A549 (cell line): Measurements from ENCODE around the gene TMEM18. TPM values are rescaled to one million over a fixed set of nuclear protein-coding genes. Genes with fewer than 3 reads are reported as not detected.

Source experiments
- ATAC-seq, 2 experiments: fragments of 200-7000 bp in 1 of 2; fragments of >200 bp in 1 of 2; cut with Nextera tagmentation in 1 of 2; cut with Tn5 transposase in 1 of 2; 3 replicates each; pipeline versions ENCODE4 v1.8.0 to v1.9.1; 2018 to 2020; ENCODE audit warnings: mild to moderate bottlenecking in 1 of 2, moderate library complexity in 1 of 2
- CTCF ChIA-PET: fragments of 300-600 bp; sonication (Branson Sonifier 250); formaldehyde crosslinking; extraction: SDS; loops from one replicate; lab custom pipeline; 2021; ENCODE audit warnings: antibody characterized with exemption, inconsistent platforms; lab: Yijun Ruan, JAX
- POLR2A ChIA-PET: fragments of 350-600 bp; formaldehyde crosslinking; extraction: SDS; loops from one replicate; lab custom pipeline; 2021; ENCODE audit warnings: antibody characterized with exemption, inconsistent platforms; lab: Yijun Ruan, JAX
- DNase-seq, 2 experiments: peaks; one replicate each; pipeline versions ENCODE4 v3.0.0 to v3.0.0-alpha.2; 2011 to 2016; ENCODE audit warnings: low read depth in 1 of 2, low spot score in 1 of 2
- FAIRE-seq: peaks from 2 replicates; lab custom pipeline; 2011; peaks lifted over from hg19 to GRCh38; lab: Jason Lieb, UNC
- H3K27ac ChIP-seq, 2 experiments: fragments of >200 bp; sonication (Bioruptor Twin); formaldehyde crosslinking; 3 replicates each; pipeline ENCODE4 v1.5.1; 2016 to 2017
- H3K4me1 ChIP-seq: fragments of >200 bp; sonication (Bioruptor Twin); formaldehyde crosslinking; 3 replicates; pipeline ENCODE4 v1.6.1; 2016
- H3K4me2 ChIP-seq: fragments of >200 bp; sonication (Bioruptor Twin); formaldehyde crosslinking; 3 replicates; pipeline ENCODE4 v1.6.1; 2016
- H3K4me3 ChIP-seq: fragments of >200 bp; sonication (Bioruptor Twin); formaldehyde crosslinking; 3 replicates; pipeline ENCODE4 v1.5.1; 2016
- H3K9me3 ChIP-seq: fragments of >200 bp; sonication (Bioruptor Twin); formaldehyde crosslinking; 3 replicates; pipeline ENCODE4 v1.6.1; 2016
- CBX2 ChIP-seq: fragments of 200-600 bp; sonication (generic); IDR thresholded peaks from 2 replicates; pipeline ENCODE4 v1.6.1; 2016; ENCODE audit warnings: low read depth, mild to moderate bottlenecking, borderline replicate concordance
- CHD2 ChIP-seq: fragments of 150-350 bp; IDR thresholded peaks from 2 replicates; pipeline ENCODE4 v1.6.1; 2014; ENCODE audit warnings: low read length; ENCODE audit not compliant: partially characterized antibody
- EHF ChIP-seq: fragments of 250-450 bp; sonication (Bioruptor Pico); IDR thresholded peaks from 2 replicates; pipeline ENCODE4 v1.5.0; 2020; ENCODE audit warnings: mild to moderate bottlenecking
- EHMT2 ChIP-seq: fragments of 200-600 bp; sonication (generic); IDR thresholded peaks from 2 replicates; pipeline ENCODE4 v1.6.1; 2016; ENCODE audit warnings: antibody characterized with exemption, low read depth, mild to moderate bottlenecking, moderate library complexity
- ELK1 ChIP-seq: fragments of 150-350 bp; IDR thresholded peaks from 2 replicates; pipeline ENCODE4 v1.6.1; 2014; ENCODE audit warnings: low read depth, mild to moderate bottlenecking, low read length
- EP300 ChIP-seq, 2 experiments: fragments of >200 bp; sonication (Bioruptor Twin); formaldehyde crosslinking; IDR thresholded peaks; 2 replicates in 1 of 2; 3 replicates in 1 of 2; pipeline ENCODE4 v1.6.1; 2016 to 2017
- HOXB13 ChIP-seq: fragments of 250-450 bp; sonication (Bioruptor Pico); IDR thresholded peaks from 2 replicates; pipeline ENCODE4 v1.5.0; 2020; ENCODE audit warnings: low read depth, mild to moderate bottlenecking, moderate library complexity
- HOXB5 ChIP-seq: fragments of 250-450 bp; sonication (Bioruptor Pico); IDR thresholded peaks from 2 replicates; pipeline ENCODE4 v1.5.0; 2020; ENCODE audit warnings: mild to moderate bottlenecking, moderate library complexity
- JUN ChIP-seq, 2 experiments: fragments of >200 bp; sonication (Bioruptor Twin); formaldehyde crosslinking; IDR thresholded peaks; 2 replicates in 1 of 2; 3 replicates in 1 of 2; pipeline ENCODE4 v1.6.1; 2016 to 2017
- JUNB ChIP-seq: fragments of >200 bp; sonication (Bioruptor Twin); formaldehyde crosslinking; IDR thresholded peaks from 2 replicates; pipeline ENCODE4 v1.6.1; 2016
- KDM1A ChIP-seq: fragments of 200-600 bp; sonication (generic); IDR thresholded peaks from 2 replicates; pipeline ENCODE4 v1.6.1; 2016; ENCODE audit warnings: low read depth, mild to moderate bottlenecking
- KDM5A ChIP-seq: fragments of 200-600 bp; sonication (generic); IDR thresholded peaks from 2 replicates; pipeline ENCODE4 v1.6.1; 2016; ENCODE audit warnings: antibody characterized with exemption, mild to moderate bottlenecking
- MAFK ChIP-seq: fragments of 450-650 bp; IDR thresholded peaks from 2 replicates; pipeline ENCODE4 v1.6.1; 2014; ENCODE audit not compliant: partially characterized antibody
- MYC ChIP-seq: IDR thresholded peaks from 2 replicates; pipeline ENCODE4 v1.6.1; 2012; ENCODE audit warnings: mild to moderate bottlenecking, inconsistent platforms, low read length, improper control_type of control experiment, borderline replicate concordance
- NR3C1 ChIP-seq: fragments of >200 bp; sonication (Bioruptor Twin); formaldehyde crosslinking; IDR thresholded peaks from 3 replicates; pipeline ENCODE4 v1.6.1; 2017
- PHF8 ChIP-seq: fragments of 200-600 bp; sonication (generic); IDR thresholded peaks from 2 replicates; pipeline ENCODE4 v1.6.1; 2016; ENCODE audit warnings: low read depth, mild to moderate bottlenecking, antibody characterized with exemption, moderate library complexity, borderline replicate concordance
- POLR2A ChIP-seq: IDR thresholded peaks from 2 replicates; pipeline ENCODE4 v1.6.1; 2012; ENCODE audit warnings: mild to moderate bottlenecking, low read length
- POLR2AphosphoS2 ChIP-seq: conservative IDR thresholded peaks from 2 replicates; pipeline ENCODE4 v1.6.1; 2012; ENCODE audit warnings: low read length, improper control_type of control experiment, inconsistent platforms
- RAD21 ChIP-seq, 2 experiments: fragments of >200 bp in 1 of 2; sonication (Bioruptor Twin) in 1 of 2; formaldehyde crosslinking in 1 of 2; IDR thresholded peaks in 1 of 2; conservative IDR thresholded peaks in 1 of 2; 2 replicates in 1 of 2; 3 replicates in 1 of 2; pipeline ENCODE4 v1.6.1; 2012 to 2018; ENCODE audit warnings: inconsistent platforms in 1 of 2
- RCOR1 ChIP-seq: fragments of 150-350 bp; IDR thresholded peaks from 2 replicates; pipeline ENCODE4 v1.6.1; 2014; ENCODE audit warnings: antibody characterized with exemption, low read length, low read depth
- SREBF2 ChIP-seq: fragments of 450-650 bp; IDR thresholded peaks from 2 replicates; pipeline ENCODE4 v1.6.1; 2014; ENCODE audit warnings: mild to moderate bottlenecking, moderate library complexity
- USF2 ChIP-seq: fragments of 450-650 bp; IDR thresholded peaks from 2 replicates; pipeline ENCODE4 v1.6.1; 2014; ENCODE audit warnings: antibody characterized with exemption
- ZC3H11A ChIP-seq: fragments of 450-650 bp; IDR thresholded peaks from 2 replicates; pipeline ENCODE4 v1.6.1; 2014; ENCODE audit warnings: antibody characterized with exemption, mild to moderate bottlenecking
- ZFP36 ChIP-seq: fragments of 450-650 bp; IDR thresholded peaks from 2 replicates; pipeline ENCODE4 v1.6.1; 2014; ENCODE audit warnings: borderline replicate concordance; ENCODE audit not compliant: partially characterized antibody
- WGBS: methylation state at CpG from one replicate; pipeline ENCODE4 v1.1.6; 2017; ENCODE audit errors: missing lambda C conversion rate; 5-methylcytosine and 5-hydroxymethylcytosine counted together
- polyA plus RNA-seq, 4 experiments: library from polyadenylated mRNA; depleted of rRNA in 3 of 4; stranded (reverse); fragments of >200 nt; fragmentation: RNase III in 1 of 4; extraction: RNeasy Plus Mini Kit Qiagen cat#74134 plus additional on column Dnase treatment in 1 of 4; gene quantifications; 2 replicates in 3 of 4; 3 replicates in 1 of 4; pipeline ENCODE4 v1.2.3, GENCODE V29; 2011 to 2017

The TMEM18 gene
- polyA plus RNA-seq, 2 of the 4 experiments (the other 2 are of a cell fraction), result 35.6 to 75.0 TPM

GRCh38 chr2:671787-672605 is 5.2 kb downstream of the TMEM18 start:
- H3K4me1 ChIP-seq, result peaks cover 19% of the 10 kb centered on the region
- CTCF ChIA-PET, result no interaction called here
- FAIRE-seq (no peak), ATAC-seq (no peak), DNase-seq (no peak)
- H3K4me3 ChIP-seq, result no peak overlapping the region
- no peak for TF ChIP-seq SREBF2
- no peak for TF ChIP-seq KDM1A
- no peak for TF ChIP-seq EHF (CRISPR knock-in tag)
- TF ChIP-seq CHD2, result no peak
- TF ChIP-seq ZC3H11A, result no peak
- TF ChIP-seq EHMT2, result no peak
- no peak for TF ChIP-seq HOXB5 (CRISPR knock-in tag)
- TF ChIP-seq MAFK, result no peak
- TF ChIP-seq CBX2, result no peak
- no peak for TF ChIP-seq ZFP36
- no peak for TF ChIP-seq JUN (IDR thresholded peaks at IDR 0.05)
- TF ChIP-seq KDM5A, result no peak
- TF ChIP-seq MYC, result no peak
- TF ChIP-seq RAD21 (conservative IDR thresholded peaks at IDR 0.05 in 1 of 2, IDR thresholded peaks at IDR 0.05 in 1 of 2), result no peak
- POLR2A ChIA-PET, result no interaction called here
- no peak overlapping the region for H3K4me2 ChIP-seq
- 93% methylated on average over 16 of the region's 18 CpGs for WGBS
- H3K27ac ChIP-seq, result no peak overlapping the region
- H3K9me3 ChIP-seq, result peaks cover 9% of the 10 kb centered on the region; the same call in 1 of the 3 replicates

- Histone ChIP-seq H3K9me3 (peaks cover 17% of the 10 kb centered on the region), H3K4me1 (peaks cover 19% of the 10 kb centered on the region), H3K27ac (no peak overlapping the region), H3K4me2 (no peak overlapping the region), H3K4me3 (no peak overlapping the region)
- 92% methylated on average over 8 of the region's 9 CpGs for WGBS
- ATAC-seq (no peak), FAIRE-seq (no peak), DNase-seq (no peak)
- TF ChIP-seq ELK1 (no peak), CHD2 (no peak), HOXB13 (CRISPR knock-in tag) (no peak), POLR2AphosphoS2 (no peak), RCOR1 (no peak), ZFP36 (no peak), USF2 (no peak), JUNB (no peak), POLR2A (no peak), EHF (CRISPR knock-in tag) (no peak), PHF8 (no peak), NR3C1 (no peak), EP300 (IDR thresholded peaks at IDR 0.05) (no peak)
- ChIA-PET CTCF (no interaction called here), POLR2A (no interaction called here)
These were observed 6.1 kb downstream of the TMEM18 start for GRCh38 chr2:671072-671471.
